Transverse colon (tissue), 4 donors: ENCODE measurements around the gene SLC7A14. TPM values are rescaled to one million over a fixed set of nuclear protein-coding genes. Genes with fewer than 3 reads are reported as not detected.

Experiments
- DNase-seq: peaks from one replicate; pipeline ENCODE4 v3.0.0-alpha.2; 2019
- H3K27ac ChIP-seq, 4 donors: fragments of 200-600 bp; sonication (generic); 2 replicates each; pipeline ENCODE4 v1.5.1; 2016 to 2018; ENCODE audit warnings: inconsistent platforms in 4 of 4
- H3K27me3 ChIP-seq: fragments of 200-600 bp; sonication (generic); 2 replicates; pipeline ENCODE4 v1.5.1; 2017; ENCODE audit warnings: inconsistent platforms
- H3K36me3 ChIP-seq, 4 donors: fragments of 200-600 bp; sonication (generic); 2 replicates each; pipeline ENCODE4 v1.5.1; 2017 to 2019; ENCODE audit warnings: inconsistent platforms in 4 of 4
- H3K4me1 ChIP-seq, 4 donors: fragments of 200-600 bp; sonication (generic); 2 replicates each; pipeline ENCODE4 v1.5.1; 2017 to 2020; ENCODE audit warnings: inconsistent platforms in 4 of 4
- H3K4me3 ChIP-seq, 4 donors: fragments of 200-600 bp; sonication (generic); 1 replicate in 1 of 4; 2 replicates in 3 of 4; pipeline versions ENCODE4 v1.5.1 to v1.6.1; 2017 to 2019; ENCODE audit warnings: inconsistent platforms in 4 of 4
- H3K9me3 ChIP-seq, 2 donors: fragments of 200-600 bp; sonication (generic); 2 replicates each; pipeline ENCODE4 v1.5.1; 2017 to 2019; ENCODE audit warnings: inconsistent platforms in 2 of 2
- CTCF ChIP-seq, 5 experiments: fragments of 200-600 bp in 3 of 5; fragments of 450-650 bp in 2 of 5; sonication (generic) in 3 of 5; IDR thresholded peaks; 1 replicate in 2 of 5; 2 replicates in 3 of 5; pipeline ENCODE4 v1.5.1; 2016 to 2017; ENCODE audit warnings: antibody characterized with exemption in 5 of 5, inconsistent platforms in 3 of 5, mild to moderate bottlenecking in 2 of 5, moderate library complexity in 1 of 5
- EP300 ChIP-seq: sonication (generic); formaldehyde crosslinking; IDR thresholded peaks from one replicate; pipeline ENCODE4 v1.6.1; 2017; ENCODE audit warnings: antibody characterized with exemption, low read depth
- POLR2A ChIP-seq: fragments of 450-650 bp; IDR thresholded peaks from one replicate; pipeline ENCODE4 v1.6.1; 2016; ENCODE audit warnings: antibody characterized with exemption, mild to moderate bottlenecking, moderate library complexity
- POLR2AphosphoS5 ChIP-seq, 3 donors: sonication (generic); formaldehyde crosslinking; IDR thresholded peaks; one replicate each; pipeline ENCODE4 v1.6.1; 2016; ENCODE audit warnings: antibody characterized with exemption in 3 of 3
- WGBS, 2 donors: methylation state at CpG; one replicate each; pipeline ENCODE4 v1.1.5; 2018; ENCODE audit warnings: low coverage in 1 of 2; 5-methylcytosine and 5-hydroxymethylcytosine counted together
- in situ Hi-C, 4 donors: fragments of 200-750 bp; cut with MboI; loops; one replicate each; pipeline versions ENCODE4 v1.15.0 to v1.15.1; 2017; ENCODE audit warnings: low sequenced_read_pairs in 3 of 4, low pct_ligation_motif_present in 1 of 4, low pct_unique_long_range_greater_than_20kb in 1 of 4
- intact Hi-C: fragments of 100-400 bp; cut with DNase I; formaldehyde crosslinking; loops from one replicate; pipeline ENCODE4 v1.15.1; 2023; ENCODE audit warnings: low total_unique reads
- total RNA-seq, 4 donors: library from RNA; depleted of rRNA; stranded (reverse); fragments of >200 nt; gene quantifications; one replicate each; pipeline ENCODE4 v1.1.0, GENCODE V29; 2016

SLC7A14 gene
- total RNA-seq, 4 donors from 2014 or later, result 0.48 to 0.80 (median 0.72) TPM

- Histone ChIP-seq H3K9me3 (no peaks in the 10 kb centered on the region), H3K27me3 (no peaks in the 10 kb centered on the region), H3K27ac (no peak overlapping the region), H3K4me3 (no peak overlapping the region), H3K36me3 (no peaks in the 10 kb centered on the region), H3K4me1 (no peaks in the 10 kb centered on the region)
- TF ChIP-seq EP300 (no peak), CTCF (IDR thresholded peaks at IDR 0.05) (no peak), POLR2AphosphoS5 (IDR thresholded peaks at IDR 0.05) (no peak), POLR2A (no peak)
- in situ Hi-C loops (no loop called here), intact Hi-C loops (no loop called here)
- 85 to 89% methylated on average over 2 of the region's 2 CpGs for WGBS, 2 donors
- DNase-seq, result no peak
Measured at GRCh38 chr3:170490828-170491560, 94.9 kb downstream of the SLC7A14 start.

- H3K27ac ChIP-seq, result no peak overlapping the region
- no peaks in the 10 kb centered on the region for H3K36me3 ChIP-seq
- no peaks in the 10 kb centered on the region for H3K9me3 ChIP-seq
- H3K27me3 ChIP-seq, result no peaks in the 10 kb centered on the region
- intact Hi-C loops, result no loop called here
- no peaks in the 10 kb centered on the region for H3K4me1 ChIP-seq
- no peak overlapping the region for H3K4me3 ChIP-seq
- in situ Hi-C loops, result no loop called here
- 42 to 51% methylated on average over 4 of the region's 4 CpGs for WGBS, 2 donors
- TF ChIP-seq EP300, result no peak
- DNase-seq, result no peak
Measured at GRCh38 chr3:170488802-170489201, 97.1 kb downstream of the SLC7A14 start.

GRCh38 chr3:170487031-170487430, 98.8 kb downstream of the SLC7A14 start:
- Histone ChIP-seq H3K27me3 (no peaks in the 10 kb centered on the region), H3K36me3 (no peaks in the 10 kb centered on the region), H3K4me1 (no peaks in the 10 kb centered on the region), H3K4me3 (no peak overlapping the region), H3K9me3 (no peaks in the 10 kb centered on the region), H3K27ac (no peak overlapping the region)
- in situ Hi-C loops, result no loop called here
- 62% methylated on average over 2 to 3 of the region's 3 CpGs for WGBS, 2 donors
- intact Hi-C loops, result no loop called here
- no peak for TF ChIP-seq POLR2A
- no peak for TF ChIP-seq CTCF (IDR thresholded peaks at IDR 0.05)
- TF ChIP-seq EP300, result no peak
- no peak for TF ChIP-seq POLR2AphosphoS5 (IDR thresholded peaks at IDR 0.05)
- DNase-seq, result no peak

GRCh38 chr3:170486398-170486797, 99.5 kb downstream of the SLC7A14 start:
- in situ Hi-C loops (no loop called here), intact Hi-C loops (no loop called here)
- H3K36me3 ChIP-seq, result no peaks in the 10 kb centered on the region
- TF ChIP-seq EP300 (no peak), POLR2AphosphoS5 (IDR thresholded peaks at IDR 0.05) (no peak), CTCF (IDR thresholded peaks at IDR 0.05) (no peak), POLR2A (no peak)
- no peaks in the 10 kb centered on the region for H3K4me1 ChIP-seq
- no peaks in the 10 kb centered on the region for H3K27me3 ChIP-seq
- no peak overlapping the region for H3K4me3 ChIP-seq
- WGBS, 2 donors, result 71 to 78% methylated on average over 5 to 9 of the region's 9 CpGs
- H3K9me3 ChIP-seq, result no peaks in the 10 kb centered on the region
- no peak for DNase-seq
- H3K27ac ChIP-seq, result no peak overlapping the region

GRCh38 chr3:170485696-170486095, 100.2 kb downstream of the SLC7A14 start:
- Histone ChIP-seq H3K4me1 (no peaks in the 10 kb centered on the region), H3K36me3 (no peaks in the 10 kb centered on the region), H3K9me3 (no peaks in the 10 kb centered on the region), H3K4me3 (no peak overlapping the region), H3K27me3 (no peaks in the 10 kb centered on the region), H3K27ac (no peak overlapping the region)
- DNase-seq, result no peak
- in situ Hi-C loops (no loop called here), intact Hi-C loops (no loop called here)
- TF ChIP-seq POLR2AphosphoS5 (IDR thresholded peaks at IDR 0.05) (no peak), POLR2A (no peak), EP300 (no peak), CTCF (IDR thresholded peaks at IDR 0.05) (no peak)
- 73% methylated on average over 4 of the region's 4 CpGs; no CpG with 5 or more reads in 1 of the 2 donors for WGBS, 2 donors
